ENCODE results near the gene DTWD2.

- TF ChIP-seq CTCF (conservative IDR thresholded peaks at IDR 0.05) (no peak), ZFX (IDR thresholded peaks at IDR 0.05) (no peak)
These were observed 66.5 kb downstream of the DTWD2 start for GRCh38 chr5:118921866-118922265.
